ENCODE measurements around the gene PCYOX1L.

PCYOX1L gene

GRCh38 chr5:149370878-149371277 is 13.0 kb downstream of the PCYOX1L start:
- DNase-seq: no peak

- peak; percentile 80 for DNase-seq
These were observed 13.6 kb downstream of the PCYOX1L start for GRCh38 chr5:149371296-149371962.

GRCh38 chr5:149372076-149372795 is 14.4 kb downstream of the PCYOX1L start:
- DNase-seq: no peak

- DNase-seq: no peak
These were observed 15.1 kb downstream of the PCYOX1L start for GRCh38 chr5:149372932-149373331.

GRCh38 chr5:149374303-149374702 is 16.5 kb downstream of the PCYOX1L start:
- DNase-seq: no peak

GRCh38 chr5:149374801-149375200 is 17.0 kb downstream of the PCYOX1L start:
- DNase-seq: no peak

- DNase-seq: no peak
These were observed 17.6 kb downstream of the PCYOX1L start for GRCh38 chr5:149375434-149375833.

- DNase-seq: no peak
These were observed 18.3 kb downstream of the PCYOX1L start for GRCh38 chr5:149376104-149376503.

- no peak for DNase-seq
These were observed 19.0 kb downstream of the PCYOX1L start for GRCh38 chr5:149376711-149377447.

- DNase-seq: no peak
These were observed 20.5 kb downstream of the PCYOX1L start for GRCh38 chr5:149378241-149378820.

- no peak for DNase-seq
These were observed 21.4 kb downstream of the PCYOX1L start, which contains the start of gene IL17B for GRCh38 chr5:149379177-149379761. Gene IL17B (minus strand): TSS chr5:149379292. CDS start chr5:149379225, 67 bp downstream.

- DNase-seq: no peak
These were observed 22.1 kb downstream of the PCYOX1L start for GRCh38 chr5:149379818-149380374.

GRCh38 chr5:149380466-149381121 is 22.7 kb downstream of the PCYOX1L start:
- DNase-seq: no peak

GRCh38 chr5:149381261-149381985 is 23.6 kb downstream of the PCYOX1L start:
- no peak for DNase-seq

GRCh38 chr5:149381986-149382338 is 24.1 kb downstream of the PCYOX1L start:
- peak; percentile 87 for DNase-seq

- DNase-seq: no peak
These were observed 24.8 kb downstream of the PCYOX1L start for GRCh38 chr5:149382517-149383220.

GRCh38 chr5:149383399-149383798 is 25.6 kb downstream of the PCYOX1L start:
- no peak for DNase-seq

- DNase-seq: no peak
These were observed 28.3 kb downstream of the PCYOX1L start for GRCh38 chr5:149386166-149386565.

- no peak for DNase-seq
These were observed 29.3 kb downstream of the PCYOX1L start for GRCh38 chr5:149387081-149387631.

GRCh38 chr5:149387982-149388381 is 30.1 kb downstream of the PCYOX1L start:
- DNase-seq: no peak

Measured in stimulated activated CD8-positive, alpha-beta memory T cell treated with anti-CD3 and anti-CD28 coated beads, Interleukin-4, amount 100 ng/mL, for 48 hours (primary cell).